Ovary (tissue), 3 donors: ENCODE measurements around the gene PAX1.

Experiments used
- POLR2A ChIP-seq: fragments of 450-650 bp; IDR thresholded peaks from one replicate; pipeline ENCODE4 v1.6.1; 2017; ENCODE audit warnings: antibody characterized with exemption, mild to moderate bottlenecking, moderate library complexity
- TF ChIP-seq, protein P1 (sequence below), 3 donors: fragments of 450-650 bp in 2 of 3; fragments of 200-600 bp in 1 of 3; IDR thresholded peaks; one replicate each; pipeline versions ENCODE4 v1.5.1 to v1.8.0; 2016 to 2022; ENCODE audit warnings: antibody characterized with exemption in 3 of 3, mild to moderate bottlenecking in 1 of 3
- donor health status: DM: no; HTN: no; CAD: no.

DNA sequence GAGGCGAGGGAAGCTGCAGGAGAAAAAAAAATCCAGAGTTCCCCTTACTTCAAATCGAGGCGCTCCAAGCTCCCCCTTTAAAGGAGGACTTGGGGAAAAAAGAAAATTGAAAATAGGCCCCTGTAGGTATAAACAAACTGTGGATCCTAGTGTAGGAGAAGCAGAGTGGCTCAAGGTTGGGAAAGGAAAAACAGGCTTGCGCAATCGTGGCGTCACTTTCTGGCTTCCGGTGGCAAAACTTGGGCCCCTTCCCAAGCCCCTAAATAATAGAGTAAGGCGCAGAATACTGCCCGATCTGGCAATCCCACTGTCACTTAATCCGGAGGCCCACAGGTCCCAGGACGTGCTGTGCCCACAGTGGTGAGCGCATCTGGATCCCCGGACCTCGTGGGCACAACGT lies 8.0 kb downstream of the PAX1 start:
- TF ChIP-seq, protein P1, sequence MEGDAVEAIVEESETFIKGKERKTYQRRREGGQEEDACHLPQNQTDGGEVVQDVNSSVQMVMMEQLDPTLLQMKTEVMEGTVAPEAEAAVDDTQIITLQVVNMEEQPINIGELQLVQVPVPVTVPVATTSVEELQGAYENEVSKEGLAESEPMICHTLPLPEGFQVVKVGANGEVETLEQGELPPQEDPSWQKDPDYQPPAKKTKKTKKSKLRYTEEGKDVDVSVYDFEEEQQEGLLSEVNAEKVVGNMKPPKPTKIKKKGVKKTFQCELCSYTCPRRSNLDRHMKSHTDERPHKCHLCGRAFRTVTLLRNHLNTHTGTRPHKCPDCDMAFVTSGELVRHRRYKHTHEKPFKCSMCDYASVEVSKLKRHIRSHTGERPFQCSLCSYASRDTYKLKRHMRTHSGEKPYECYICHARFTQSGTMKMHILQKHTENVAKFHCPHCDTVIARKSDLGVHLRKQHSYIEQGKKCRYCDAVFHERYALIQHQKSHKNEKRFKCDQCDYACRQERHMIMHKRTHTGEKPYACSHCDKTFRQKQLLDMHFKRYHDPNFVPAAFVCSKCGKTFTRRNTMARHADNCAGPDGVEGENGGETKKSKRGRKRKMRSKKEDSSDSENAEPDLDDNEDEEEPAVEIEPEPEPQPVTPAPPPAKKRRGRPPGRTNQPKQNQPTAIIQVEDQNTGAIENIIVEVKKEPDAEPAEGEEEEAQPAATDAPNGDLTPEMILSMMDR (IDR thresholded peaks at IDR 0.05), result no peak
- no peak for TF ChIP-seq POLR2A
